AG04450 (cell line): ENCODE results near the gene NCOA3. TPM values are rescaled to one million over a fixed set of nuclear protein-coding genes. Genes with fewer than 3 reads are reported as not detected.

Experiments used
- CTCF ChIA-PET: fragments of 300-600, 350-600 bp; formaldehyde crosslinking; extraction: SDS; loops from one replicate; lab custom pipeline; 2022; ENCODE audit warnings: antibody characterized with exemption, inconsistent platforms; lab: Charles Lee
- POLR2A ChIA-PET: fragments of 350-600 bp; formaldehyde crosslinking; extraction: SDS; loops from one replicate; lab custom pipeline; 2021; ENCODE audit warnings: antibody characterized with exemption, inconsistent platforms; lab: Yijun Ruan, JAX
- DNase-seq: peaks from one replicate; pipeline ENCODE4 v3.0.0-alpha.2; 2011; ENCODE audit warnings: low read depth, low spot score
- H3K27ac ChIP-seq: one replicate; pipeline ENCODE4 v1.5.1; 2012; ENCODE audit warnings: low read depth, low read length, control low read depth
- H3K27me3 ChIP-seq: one replicate; pipeline ENCODE4 v1.6.0; 2012; ENCODE audit warnings: low read length; ENCODE audit not compliant: control insufficient read depth, insufficient read depth
- H3K4me3 ChIP-seq: 2 replicates; pipeline ENCODE4 v1.5.1; 2011; ENCODE audit warnings: mild to moderate bottlenecking, low read depth, low read length, control low read depth
- H3K9me3 ChIP-seq: 2 replicates; pipeline ENCODE4 v1.5.1; 2012; ENCODE audit warnings: low read length; ENCODE audit not compliant: control insufficient read depth, insufficient read depth
- CTCF ChIP-seq: IDR thresholded peaks from 2 replicates; pipeline ENCODE4 v1.5.1; 2011; ENCODE audit warnings: low read depth, low read length, control low read depth, inconsistent platforms
- polyA plus RNA-seq: library from polyadenylated mRNA; depleted of rRNA; stranded (reverse); fragments of >200 nt; gene quantifications from 2 replicates; pipeline ENCODE4 v1.2.3, GENCODE V29; 2011

Gene NCOA3
- polyA plus RNA-seq, 1 experiment = 25.4 TPM

GRCh38 chr20:47611785-47612184 lies 110.1 kb downstream of the NCOA3 start:
- Histone ChIP-seq H3K4me3 (no peak overlapping the region), H3K9me3 (no peaks in the 10 kb centered on the region), H3K27ac (no peak overlapping the region), H3K27me3 (no peaks in the 10 kb centered on the region)
- no peak for DNase-seq
- ChIA-PET POLR2A (no interaction called here), CTCF (interaction anchor here (0.5 to 2.2 kb wide), 4 partner anchors 9 to 340 kb away, joined by 3 to 8 read pairs (median 4); no protein-coding TSS in a partner anchor)
- TF ChIP-seq CTCF = no peak

- TF ChIP-seq CTCF = no peak
- H3K4me3 ChIP-seq = no peak overlapping the region
- no peak overlapping the region for H3K27ac ChIP-seq
- no peaks in the 10 kb centered on the region for H3K27me3 ChIP-seq
- DNase-seq = no peak
- H3K9me3 ChIP-seq = no peaks in the 10 kb centered on the region
- CTCF ChIA-PET = interaction anchor here (0.6 to 2.2 kb wide), 5 partner anchors 8 to 340 kb away, joined by 3 to 8 read pairs (median 5); no protein-coding TSS in a partner anchor
- POLR2A ChIA-PET = no interaction called here
These were observed 111.0 kb downstream of the NCOA3 start for GRCh38 chr20:47612670-47613069.

- H3K4me3 ChIP-seq = no peak overlapping the region
- ChIA-PET CTCF (interaction anchor here (0.6 to 2.1 kb wide), 2 partner anchors 231 to 342 kb away, joined by 3 to 16 read pairs; no protein-coding TSS in a partner anchor), POLR2A (interaction anchor here (0.7 to 1.0 kb wide), 2 partner anchors 113 to 172 kb away, joined by 3 to 4 read pairs; partner anchors contain the start of gene NCOA3)
- H3K27me3 ChIP-seq = no peaks in the 10 kb centered on the region
- no peak overlapping the region for H3K27ac ChIP-seq
- TF ChIP-seq CTCF = no peak
- H3K9me3 ChIP-seq = no peaks in the 10 kb centered on the region
- no peak for DNase-seq
These were observed 113.1 kb downstream of the NCOA3 start for GRCh38 chr20:47614703-47615309.

- CTCF ChIA-PET = interaction anchor here (2.3 to 2.5 kb wide), 2 partner anchors 234 to 345 kb away, joined by 9 read pairs; no protein-coding TSS in a partner anchor
- DNase-seq = no peak
- TF ChIP-seq CTCF = no peak
- POLR2A ChIA-PET = no interaction called here
- H3K27me3 ChIP-seq = no peaks in the 10 kb centered on the region
- no peak overlapping the region for H3K4me3 ChIP-seq
- H3K27ac ChIP-seq = no peak overlapping the region
- no peaks in the 10 kb centered on the region for H3K9me3 ChIP-seq
These were observed 116.8 kb downstream of the NCOA3 start for GRCh38 chr20:47618479-47618878.
